Central memory CD4-positive, alpha-beta T cell (primary cell): ENCODE results near the gene ZNF610.
"Not testable (repeated sequence)": the region's sequence is repeated elsewhere in the genome, so short reads cannot be mapped to it uniquely, and the experiment has no call there.

Experiments
- DNase-seq: peaks from one replicate; pipeline ENCODE4 v3.0.0; 2022
- total RNA-seq, 3 experiments: gene quantifications; one replicate each; lab custom pipeline; 2026; lab: John Stamatoyannopoulos, UW

The ZNF610 gene
- total RNA-seq = 0.25 to 2.6 (median 1.5) reads per million in 3 experiments

GRCh38 chr19:52336117-52336790 is at the start of gene ZNF610:
TSS of gene ZNF610 (plus strand) at chr19:52336243. CDS start at chr19:52349173, 12,930 bp downstream.
- DNase-seq = peak; percentile 78

- no peak for DNase-seq
These were observed 49.8 kb upstream of the ZNF610 start for GRCh38 chr19:52286256-52286655.

GRCh38 chr19:52291781-52292180 is 44.3 kb upstream of the ZNF610 start:
- DNase-seq = no peak

GRCh38 chr19:52292946-52293345 is 43.1 kb upstream of the ZNF610 start:
- not testable (repeated sequence) for DNase-seq

GRCh38 chr19:52296400-52296772 is 39.7 kb upstream of the ZNF610 start:
- DNase-seq = no peak

GRCh38 chr19:52296773-52297600 is 39.1 kb upstream of the ZNF610 start, which contains the start of gene ZNF480:
TSS of gene ZNF480 (plus strand) at chr19:52297169. CDS start at chr19:52300413, 3,244 bp downstream.
- peak; percentile 82 for DNase-seq

GRCh38 chr19:52297601-52298364 is 38.3 kb upstream of the ZNF610 start:
- DNase-seq = no peak

- DNase-seq = no peak
These were observed 28.8 kb upstream of the ZNF610 start for GRCh38 chr19:52307275-52307674.

GRCh38 chr19:52322429-52322828 is 13.6 kb upstream of the ZNF610 start:
- DNase-seq = no peak

GRCh38 chr19:52331757-52332156 is 4.3 kb upstream of the ZNF610 start:
- no peak for DNase-seq

- DNase-seq = no peak
These were observed 301 bp upstream of the ZNF610 start for GRCh38 chr19:52335768-52336116.

GRCh38 chr19:52336791-52337381 is 843 bp downstream of the ZNF610 start:
- no peak for DNase-seq

- DNase-seq = not testable (repeated sequence)
These were observed 3.0 kb downstream of the ZNF610 start for GRCh38 chr19:52339022-52339421.

- DNase-seq = peak; percentile 23
These were observed 7.5 kb downstream of the ZNF610 start for GRCh38 chr19:52343548-52343947.

- no peak for DNase-seq
These were observed 9.1 kb downstream of the ZNF610 start for GRCh38 chr19:52345162-52345561.

- no peak for DNase-seq
These were observed 15.5 kb downstream of the ZNF610 start for GRCh38 chr19:52351512-52351911.

GRCh38 chr19:52366414-52366824 is 30.4 kb downstream of the ZNF610 start:
- DNase-seq = no peak

- DNase-seq = peak; percentile 85
These were observed 33.7 kb downstream of the ZNF610 start, which contains the start of gene ZNF880 for GRCh38 chr19:52369559-52370340. TSS of gene ZNF880 (plus strand) at chr19:52369923. CDS start at chr19:52369966, 43 bp downstream.

GRCh38 chr19:52370341-52370710 is 34.3 kb downstream of the ZNF610 start:
- DNase-seq = no peak

- DNase-seq = no peak
These were observed 55.1 kb downstream of the ZNF610 start for GRCh38 chr19:52391135-52391534.

- DNase-seq = peak; percentile 82
These were observed 61.5 kb downstream of the ZNF610 start, which contains the start of gene ZNF528 for GRCh38 chr19:52397310-52398080. TSS of gene ZNF528 (plus strand) at chr19:52397849. CDS start at chr19:52402014, 4,165 bp downstream.
